ENCODE results near the gene HLA-F.

GRCh38 chr6:29678114-29678513, 45.1 kb upstream of the HLA-F start:
- no peak for TF ChIP-seq CTCF (IDR thresholded peaks at IDR 0.05; ENCODE audit: borderline replicate concordance, extremely low read depth, low read length, poor library complexity, severe bottlenecking)
- no peak for TF ChIP-seq EZH2 (IDR thresholded peaks at IDR 0.05; ENCODE audit: borderline replicate concordance, low read depth, low read length, severe bottlenecking)

All from DND-41 (cell line).